AG09309 (cell line): ENCODE data around the gene ADCY2.

Experiments used
- DNase-seq: peaks from one replicate; pipeline ENCODE4 v3.0.0-alpha.2; 2010; ENCODE audit warnings: low read depth
- H3K4me3 ChIP-seq: 2 replicates; pipeline ENCODE4 v1.5.1; 2011; ENCODE audit warnings: mild to moderate bottlenecking, low read depth, low read length, moderate library complexity; ENCODE audit not compliant: control insufficient read depth
- CTCF ChIP-seq: IDR thresholded peaks from 2 replicates; pipeline ENCODE4 v1.5.1; 2011; ENCODE audit warnings: mild to moderate bottlenecking, low read depth, low read length, inconsistent platforms; ENCODE audit not compliant: insufficient read depth, control insufficient read depth; ENCODE audit errors: missing control alignments

ADCY2 gene

GRCh38 chr5:7762267-7762666 lies 366.3 kb downstream of the ADCY2 start:
- no peak overlapping the region for H3K4me3 ChIP-seq
- TF ChIP-seq CTCF, result no peak
- no peak for DNase-seq

GRCh38 chr5:7763621-7764072 lies 367.7 kb downstream of the ADCY2 start:
- no peak for TF ChIP-seq CTCF
- DNase-seq, result no peak

GRCh38 chr5:7764452-7764851 lies 368.5 kb downstream of the ADCY2 start:
- H3K4me3 ChIP-seq, result no peak overlapping the region
- no peak for TF ChIP-seq CTCF
- no peak for DNase-seq

More at GRCh38 chr5:7763621-7764072, 367.7 kb downstream of the ADCY2 start:
- no peak overlapping the region for H3K4me3 ChIP-seq

GRCh38 chr5:7770436-7770835 lies 374.5 kb downstream of the ADCY2 start:
- no peak overlapping the region for H3K4me3 ChIP-seq
- no peak for DNase-seq
- no peak for TF ChIP-seq CTCF

- DNase-seq, result no peak
- no peak for TF ChIP-seq CTCF
- H3K4me3 ChIP-seq, result no peak overlapping the region
These were observed 376.2 kb downstream of the ADCY2 start for GRCh38 chr5:7772141-7772540.

- H3K4me3 ChIP-seq, result no peak overlapping the region
- no peak for TF ChIP-seq CTCF
These were observed 377.2 kb downstream of the ADCY2 start for GRCh38 chr5:7773178-7773577.

GRCh38 chr5:7776442-7776841 lies 380.5 kb downstream of the ADCY2 start:
- H3K4me3 ChIP-seq, result no peak overlapping the region
- DNase-seq, result no peak
- TF ChIP-seq CTCF, result no peak

More at GRCh38 chr5:7773178-7773577, 377.2 kb downstream of the ADCY2 start:
- DNase-seq, result no peak
